Keratinocyte (primary cell): Measurements from ENCODE around the gene WDFY2. TPM values are rescaled to one million over a fixed set of nuclear protein-coding genes. Genes with fewer than 3 reads are reported as not detected.

Experiments used
- DNase-seq: peaks from one replicate; pipeline ENCODE4 v3.0.0-alpha.2; 2011; ENCODE audit warnings: low read depth, missing footprints, low spot score
- FAIRE-seq: peaks from 2 replicates; lab custom pipeline; 2011; peaks lifted over from hg19 to GRCh38; lab: Jason Lieb, UNC
- H2AFZ ChIP-seq: 2 replicates; pipeline ENCODE4 v1.6.0; 2012; ENCODE audit warnings: low read length, control low read depth, inconsistent platforms; ENCODE audit not compliant: control insufficient read depth
- H3K27ac ChIP-seq: 2 replicates; pipeline ENCODE4 v1.5.1; 2011; ENCODE audit warnings: low read length; ENCODE audit not compliant: control insufficient read depth, insufficient read depth
- H3K27me3 ChIP-seq: 3 replicates; pipeline ENCODE4 v1.6.0; 2011; ENCODE audit warnings: low read length; ENCODE audit not compliant: control insufficient read depth, insufficient read depth; ENCODE audit errors: extremely low read depth
- H3K36me3 ChIP-seq, 2 experiments: 2 replicates in 1 of 2; 3 replicates in 1 of 2; pipeline ENCODE4 v1.5.1; 2011; ENCODE audit warnings: low read length in 2 of 2, mild to moderate bottlenecking in 1 of 2; ENCODE audit not compliant: control insufficient read depth in 2 of 2, insufficient read depth in 2 of 2; ENCODE audit errors: extremely low read depth in 1 of 2
- H3K4me1 ChIP-seq: 3 replicates; pipeline ENCODE4 v1.5.1; 2011; ENCODE audit warnings: low read length; ENCODE audit not compliant: control insufficient read depth, insufficient read depth; ENCODE audit errors: extremely low read depth
- H3K4me2 ChIP-seq: 3 replicates; pipeline ENCODE4 v1.6.0; 2011; ENCODE audit warnings: low read depth, low read length; ENCODE audit not compliant: control insufficient read depth, insufficient read depth; ENCODE audit errors: extremely low read depth
- H3K4me3 ChIP-seq, 3 experiments: fragments of 200-600 bp in 1 of 3; sonication (generic) in 1 of 3; 2 replicates in 2 of 3; 3 replicates in 1 of 3; pipeline ENCODE4 v1.5.1; 2011 to 2016; ENCODE audit warnings: low read length in 3 of 3, mild to moderate bottlenecking in 3 of 3, control low read depth in 2 of 3, inconsistent platforms in 1 of 3, low read depth in 1 of 3, mixed read lengths in 1 of 3, mixed run types in 1 of 3, moderate library complexity in 1 of 3; ENCODE audit not compliant: control insufficient read depth in 2 of 3, insufficient read depth in 2 of 3; ENCODE audit errors: extremely low read depth in 1 of 3
- H3K79me2 ChIP-seq: 2 replicates; pipeline ENCODE4 v1.6.0; 2012; ENCODE audit warnings: low read length; ENCODE audit not compliant: control insufficient read depth, insufficient read depth
- H3K9ac ChIP-seq: 3 replicates; pipeline ENCODE4 v1.6.0; 2011; ENCODE audit warnings: low read length; ENCODE audit not compliant: control insufficient read depth, insufficient read depth; ENCODE audit errors: extremely low read depth
- H3K9me1 ChIP-seq: 3 replicates; pipeline ENCODE4 v1.6.0; 2011; ENCODE audit warnings: low read length; ENCODE audit not compliant: control insufficient read depth, insufficient read depth; ENCODE audit errors: extremely low read depth
- H3K9me3 ChIP-seq: 2 replicates; pipeline ENCODE4 v1.5.1; 2012; ENCODE audit warnings: low read depth, low read length; ENCODE audit not compliant: control insufficient read depth
- H4K20me1 ChIP-seq: 3 replicates; pipeline ENCODE4 v1.6.0; 2011; ENCODE audit warnings: low read length; ENCODE audit not compliant: control insufficient read depth, insufficient read depth; ENCODE audit errors: extremely low read depth
- EZH2 ChIP-seq: IDR thresholded peaks from one replicate; pipeline ENCODE4 v1.6.1; 2012; ENCODE audit warnings: inconsistent platforms, mild to moderate bottlenecking, low read length, moderate library complexity
- dilution Hi-C: fragments of 300-500 bp; cut with MboI; formaldehyde crosslinking; loops from one replicate; pipeline ENCODE4 v1.7.0; 2020; ENCODE audit warnings: low sequenced_read_pairs; ENCODE audit not compliant: extremely low pct_ligation_motif_present
- polyA plus RNA-seq, 5 experiments: library from polyadenylated mRNA; depleted of rRNA in 3 of 5; stranded (reverse) in 3 of 5; stranded (forward) in 1 of 5; unstranded in 1 of 5; fragments of >200 nt; gene quantifications; 1 replicate in 1 of 5; 2 replicates in 3 of 5; 3 replicates in 1 of 5; pipeline versions ENCODE4 v1.2.1 to v1.2.3, GENCODE V29; 2011 to 2012; ENCODE audit warnings: missing spikeins in 2 of 5, low read depth in 1 of 5, low replicate concordance in 1 of 5
- TF ChIP-seq, protein P1 (sequence below), 3 experiments: IDR thresholded peaks in 1 of 3; conservative IDR thresholded peaks in 1 of 3; optimal IDR thresholded peaks in 1 of 3; 2 replicates in 2 of 3; 3 replicates in 1 of 3; pipeline versions ENCODE3 to v1.5.1; 2011; ENCODE audit warnings: low read length in 3 of 3, mild to moderate bottlenecking in 3 of 3, moderate library complexity in 2 of 3, control low read depth in 1 of 3, inconsistent platforms in 1 of 3; ENCODE audit not compliant: insufficient read depth in 2 of 3; ENCODE audit errors: extremely low read depth in 1 of 3

WDFY2 gene
- polyA plus RNA-seq, 1 donor (not counting 4 experiments of a cell fraction or from before 2014, with no cell fraction given): 18.6 TPM

DNA sequence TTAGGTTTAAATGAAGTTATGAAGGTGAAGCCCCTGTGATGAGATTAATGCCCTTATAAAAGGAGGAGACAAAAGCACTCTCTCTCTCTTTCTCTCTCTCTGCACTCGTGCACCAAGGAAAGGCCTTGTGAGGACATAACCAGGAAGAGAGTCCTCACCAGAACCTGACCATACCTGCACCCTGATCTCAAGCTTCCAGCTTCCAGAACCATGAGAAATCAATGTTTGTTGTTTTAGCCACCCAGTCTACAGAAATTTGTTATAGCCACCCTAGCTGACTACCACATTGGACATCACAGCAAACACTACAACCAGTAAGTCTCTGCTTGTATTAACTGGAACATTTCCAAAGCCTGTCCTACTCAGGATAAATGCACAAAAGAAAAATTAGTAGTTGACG is 34.7 kb upstream of the WDFY2 start:
- H3K9me3 ChIP-seq: no peaks in the 10 kb centered on the region
- no peak overlapping the region for H3K4me3 ChIP-seq
- H3K36me3 ChIP-seq: no peaks in the 10 kb centered on the region
- FAIRE-seq (no peak), DNase-seq (no peak)
- no peak overlapping the region for H3K4me2 ChIP-seq
- H2AFZ ChIP-seq: peak overlapping the region; percentile 9
- peaks cover 6% of the 10 kb centered on the region for H3K4me1 ChIP-seq
- H3K27ac ChIP-seq: no peak overlapping the region
- H3K27me3 ChIP-seq: no peaks in the 10 kb centered on the region
- no peaks in the 10 kb centered on the region for H3K79me2 ChIP-seq
- H3K9me1 ChIP-seq: no peaks in the 10 kb centered on the region
- H4K20me1 ChIP-seq: no peaks in the 10 kb centered on the region
- TF ChIP-seq EZH2: no peak
- TF ChIP-seq, protein P1, sequence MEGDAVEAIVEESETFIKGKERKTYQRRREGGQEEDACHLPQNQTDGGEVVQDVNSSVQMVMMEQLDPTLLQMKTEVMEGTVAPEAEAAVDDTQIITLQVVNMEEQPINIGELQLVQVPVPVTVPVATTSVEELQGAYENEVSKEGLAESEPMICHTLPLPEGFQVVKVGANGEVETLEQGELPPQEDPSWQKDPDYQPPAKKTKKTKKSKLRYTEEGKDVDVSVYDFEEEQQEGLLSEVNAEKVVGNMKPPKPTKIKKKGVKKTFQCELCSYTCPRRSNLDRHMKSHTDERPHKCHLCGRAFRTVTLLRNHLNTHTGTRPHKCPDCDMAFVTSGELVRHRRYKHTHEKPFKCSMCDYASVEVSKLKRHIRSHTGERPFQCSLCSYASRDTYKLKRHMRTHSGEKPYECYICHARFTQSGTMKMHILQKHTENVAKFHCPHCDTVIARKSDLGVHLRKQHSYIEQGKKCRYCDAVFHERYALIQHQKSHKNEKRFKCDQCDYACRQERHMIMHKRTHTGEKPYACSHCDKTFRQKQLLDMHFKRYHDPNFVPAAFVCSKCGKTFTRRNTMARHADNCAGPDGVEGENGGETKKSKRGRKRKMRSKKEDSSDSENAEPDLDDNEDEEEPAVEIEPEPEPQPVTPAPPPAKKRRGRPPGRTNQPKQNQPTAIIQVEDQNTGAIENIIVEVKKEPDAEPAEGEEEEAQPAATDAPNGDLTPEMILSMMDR (optimal IDR thresholded peaks at IDR 0.05 in 1 of 3, IDR thresholded peaks at IDR 0.05 in 1 of 3, conservative IDR thresholded peaks at IDR 0.05 in 1 of 3; ENCODE audit: extremely low read depth in 1 of 3, insufficient read depth in 2 of 3, low read length in 3 of 3): no peak
- H3K9ac ChIP-seq: no peak overlapping the region
- dilution Hi-C loops: no loop called here

DNA sequence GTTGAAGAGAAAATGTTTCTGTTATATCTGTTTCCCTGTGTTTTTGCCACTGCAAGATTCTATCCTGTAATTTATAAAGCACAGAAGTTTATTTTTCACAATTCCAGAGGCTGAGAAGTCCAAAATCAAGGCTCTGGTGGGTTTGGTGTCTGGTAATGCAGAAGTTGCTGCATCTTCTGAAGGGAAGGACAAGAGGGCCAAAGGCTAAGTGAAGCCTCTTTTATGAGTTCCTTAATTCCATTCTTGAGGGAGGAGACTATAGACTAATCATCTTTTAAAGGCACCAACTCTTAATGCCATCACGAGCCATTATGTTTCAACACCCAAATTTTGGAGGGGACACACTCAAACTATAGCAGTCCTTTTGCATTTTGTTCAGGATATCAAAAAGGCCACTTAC is 34.1 kb upstream of the WDFY2 start:
- H2AFZ ChIP-seq: no peak overlapping the region
- H3K27me3 ChIP-seq: no peaks in the 10 kb centered on the region
- no peaks in the 10 kb centered on the region for H3K79me2 ChIP-seq
- no peaks in the 10 kb centered on the region for H4K20me1 ChIP-seq
- DNase-seq (no peak), FAIRE-seq (no peak)
- dilution Hi-C loops: no loop called here
- H3K4me1 ChIP-seq: peaks cover 7% of the 10 kb centered on the region
- no peaks in the 10 kb centered on the region for H3K36me3 ChIP-seq
- TF ChIP-seq, protein P1 (optimal IDR thresholded peaks at IDR 0.05 in 1 of 3, IDR thresholded peaks at IDR 0.05 in 1 of 3, conservative IDR thresholded peaks at IDR 0.05 in 1 of 3; ENCODE audit: extremely low read depth in 1 of 3, insufficient read depth in 2 of 3, low read length in 3 of 3): no peak
- no peak for TF ChIP-seq EZH2
- H3K4me3 ChIP-seq: no peak overlapping the region
- no peak overlapping the region for H3K9ac ChIP-seq
- H3K9me1 ChIP-seq: no peaks in the 10 kb centered on the region
- H3K9me3 ChIP-seq: no peaks in the 10 kb centered on the region
- no peak overlapping the region for H3K4me2 ChIP-seq
- H3K27ac ChIP-seq: no peak overlapping the region
